Stimulated activated CD8-positive, alpha-beta memory T cell treated with anti-CD3 and anti-CD28 coated beads, Interleukin-2, amount 100 ng/mL, for 48 hours (primary cell): Measurements from ENCODE around the gene NFATC2.

Source experiments
- DNase-seq, 2 donors: peaks; one replicate each; pipeline ENCODE4 v3.0.0-alpha.2; 2020; ENCODE audit warnings: low read depth in 2 of 2

Gene NFATC2

GRCh38 chr20:51430198-51430950, 112.1 kb downstream of the NFATC2 start:
- no peak for DNase-seq

- DNase-seq, result no peak
These were observed 112.8 kb downstream of the NFATC2 start for GRCh38 chr20:51429696-51430095.

GRCh38 chr20:51429144-51429482, 113.4 kb downstream of the NFATC2 start:
- DNase-seq, result no peak

GRCh38 chr20:51428401-51429143, 113.9 kb downstream of the NFATC2 start:
- no peak for DNase-seq

- no peak for DNase-seq
These were observed 114.7 kb downstream of the NFATC2 start for GRCh38 chr20:51427651-51428291.

GRCh38 chr20:51426718-51427650, 115.5 kb downstream of the NFATC2 start:
- DNase-seq, result no peak

- DNase-seq, result no peak
These were observed 117.0 kb downstream of the NFATC2 start for GRCh38 chr20:51425347-51426106.

- DNase-seq, result no peak
These were observed 118.0 kb downstream of the NFATC2 start for GRCh38 chr20:51424270-51425117.

GRCh38 chr20:51423810-51424209, 118.7 kb downstream of the NFATC2 start:
- no peak for DNase-seq

- no peak for DNase-seq
These were observed 119.2 kb downstream of the NFATC2 start for GRCh38 chr20:51423290-51423667.

GRCh38 chr20:51422514-51423289, 119.8 kb downstream of the NFATC2 start:
- no peak for DNase-seq

- no peak for DNase-seq
These were observed 121.7 kb downstream of the NFATC2 start for GRCh38 chr20:51420805-51421204.

GRCh38 chr20:51420111-51420510, 122.4 kb downstream of the NFATC2 start:
- DNase-seq, result no peak

GRCh38 chr20:51419646-51420045, 122.9 kb downstream of the NFATC2 start:
- DNase-seq, result no peak

- no peak for DNase-seq
These were observed 123.3 kb downstream of the NFATC2 start for GRCh38 chr20:51419231-51419630.

GRCh38 chr20:51418137-51418529, 124.4 kb downstream of the NFATC2 start:
- no peak for DNase-seq

- DNase-seq, result no peak
These were observed 125.0 kb downstream of the NFATC2 start for GRCh38 chr20:51417250-51418136.

- DNase-seq, result no peak
These were observed 125.8 kb downstream of the NFATC2 start for GRCh38 chr20:51416532-51417249.
